Body of pancreas (tissue), 4 donors: ENCODE data around the gene CFAP68.
"Not testable (repeated sequence)": the region's sequence is repeated elsewhere in the genome, so short reads cannot be mapped to it uniquely, and the experiment has no call there.

ENCODE experiments used
- POLR2A ChIP-seq, 3 donors: fragments of 450-650 bp; IDR thresholded peaks; one replicate each; pipeline ENCODE4 v1.6.1; 2016; ENCODE audit warnings: antibody characterized with exemption in 3 of 3, mild to moderate bottlenecking in 2 of 3
- TF ChIP-seq, protein P1 (sequence below), 7 experiments: fragments of 450-650 bp in 4 of 7; fragments of 200-600 bp in 3 of 7; sonication (generic) in 3 of 7; IDR thresholded peaks; one replicate each; pipeline ENCODE4 v1.5.1; 2016 to 2019; ENCODE audit warnings: antibody characterized with exemption in 7 of 7

DNA sequence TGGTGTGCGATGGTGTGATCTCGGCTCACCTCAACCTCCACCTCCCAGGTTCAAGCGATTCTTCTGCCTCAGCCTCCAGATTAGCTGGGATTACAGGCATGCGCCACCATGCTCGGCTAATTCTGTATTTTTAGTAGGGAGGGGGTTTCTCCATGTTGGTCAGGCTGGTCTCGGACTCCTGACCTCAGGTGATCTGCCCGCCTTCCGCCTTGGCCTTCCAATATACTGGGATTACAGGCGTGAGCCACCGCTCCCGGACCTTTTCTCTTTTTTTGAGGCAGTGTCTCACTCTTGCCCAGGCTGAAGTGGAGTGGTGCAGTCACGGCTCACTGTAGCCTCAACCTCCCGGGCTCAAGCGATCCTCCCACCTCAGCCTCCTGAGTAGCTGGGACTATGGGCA lies 53.8 kb downstream of the CFAP68 start:
- TF ChIP-seq, protein P1, sequence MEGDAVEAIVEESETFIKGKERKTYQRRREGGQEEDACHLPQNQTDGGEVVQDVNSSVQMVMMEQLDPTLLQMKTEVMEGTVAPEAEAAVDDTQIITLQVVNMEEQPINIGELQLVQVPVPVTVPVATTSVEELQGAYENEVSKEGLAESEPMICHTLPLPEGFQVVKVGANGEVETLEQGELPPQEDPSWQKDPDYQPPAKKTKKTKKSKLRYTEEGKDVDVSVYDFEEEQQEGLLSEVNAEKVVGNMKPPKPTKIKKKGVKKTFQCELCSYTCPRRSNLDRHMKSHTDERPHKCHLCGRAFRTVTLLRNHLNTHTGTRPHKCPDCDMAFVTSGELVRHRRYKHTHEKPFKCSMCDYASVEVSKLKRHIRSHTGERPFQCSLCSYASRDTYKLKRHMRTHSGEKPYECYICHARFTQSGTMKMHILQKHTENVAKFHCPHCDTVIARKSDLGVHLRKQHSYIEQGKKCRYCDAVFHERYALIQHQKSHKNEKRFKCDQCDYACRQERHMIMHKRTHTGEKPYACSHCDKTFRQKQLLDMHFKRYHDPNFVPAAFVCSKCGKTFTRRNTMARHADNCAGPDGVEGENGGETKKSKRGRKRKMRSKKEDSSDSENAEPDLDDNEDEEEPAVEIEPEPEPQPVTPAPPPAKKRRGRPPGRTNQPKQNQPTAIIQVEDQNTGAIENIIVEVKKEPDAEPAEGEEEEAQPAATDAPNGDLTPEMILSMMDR (IDR thresholded peaks at IDR 0.05), result not testable (repeated sequence)
- not testable (repeated sequence) for TF ChIP-seq POLR2A (IDR thresholded peaks at IDR 0.05)
